ENCODE measurements around the gene ERH.

DNA sequence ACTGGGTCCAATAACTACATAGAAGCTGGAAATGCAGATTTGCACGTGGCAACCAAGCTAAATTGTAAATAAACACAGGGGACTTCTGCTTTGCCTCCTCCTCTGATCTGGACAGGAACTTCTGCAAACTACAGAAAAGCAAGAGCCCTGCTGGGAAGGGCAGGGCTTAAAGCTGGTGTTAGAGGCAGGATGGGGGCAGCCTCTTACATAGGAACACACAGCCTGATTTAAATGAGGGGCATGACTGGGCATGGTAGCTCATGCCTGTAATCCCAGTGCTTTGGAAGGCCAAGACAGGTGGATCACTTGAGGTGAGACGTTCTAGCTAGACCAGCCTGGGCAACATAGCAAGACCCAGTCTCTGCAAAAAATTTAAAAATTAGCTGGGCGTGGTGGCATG is 46.7 kb downstream of the ERH start:
- TF ChIP-seq, protein P1, sequence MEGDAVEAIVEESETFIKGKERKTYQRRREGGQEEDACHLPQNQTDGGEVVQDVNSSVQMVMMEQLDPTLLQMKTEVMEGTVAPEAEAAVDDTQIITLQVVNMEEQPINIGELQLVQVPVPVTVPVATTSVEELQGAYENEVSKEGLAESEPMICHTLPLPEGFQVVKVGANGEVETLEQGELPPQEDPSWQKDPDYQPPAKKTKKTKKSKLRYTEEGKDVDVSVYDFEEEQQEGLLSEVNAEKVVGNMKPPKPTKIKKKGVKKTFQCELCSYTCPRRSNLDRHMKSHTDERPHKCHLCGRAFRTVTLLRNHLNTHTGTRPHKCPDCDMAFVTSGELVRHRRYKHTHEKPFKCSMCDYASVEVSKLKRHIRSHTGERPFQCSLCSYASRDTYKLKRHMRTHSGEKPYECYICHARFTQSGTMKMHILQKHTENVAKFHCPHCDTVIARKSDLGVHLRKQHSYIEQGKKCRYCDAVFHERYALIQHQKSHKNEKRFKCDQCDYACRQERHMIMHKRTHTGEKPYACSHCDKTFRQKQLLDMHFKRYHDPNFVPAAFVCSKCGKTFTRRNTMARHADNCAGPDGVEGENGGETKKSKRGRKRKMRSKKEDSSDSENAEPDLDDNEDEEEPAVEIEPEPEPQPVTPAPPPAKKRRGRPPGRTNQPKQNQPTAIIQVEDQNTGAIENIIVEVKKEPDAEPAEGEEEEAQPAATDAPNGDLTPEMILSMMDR (IDR thresholded peaks at IDR 0.05) = no peak
- no peak for TF ChIP-seq POLR2A (IDR thresholded peaks at IDR 0.05)
- no peak for TF ChIP-seq EP300 (IDR thresholded peaks at IDR 0.05)
- no peak for TF ChIP-seq POLR2AphosphoS5 (IDR thresholded peaks at IDR 0.05)

Data from upper lobe of left lung (tissue), 4 donors.